ENCODE measurements around the gene DPEP2NB. TPM values are rescaled to one million over a fixed set of nuclear protein-coding genes. Genes with fewer than 3 reads are reported as not detected.

The DPEP2NB gene, protein sequence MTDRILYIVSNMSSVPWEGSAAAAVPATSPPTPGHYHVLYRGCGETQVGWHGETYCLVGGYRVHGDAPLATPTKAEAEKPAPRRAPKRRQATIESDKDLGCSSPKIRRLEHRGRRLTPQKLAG
- polyA plus RNA-seq = not detected

DNA sequence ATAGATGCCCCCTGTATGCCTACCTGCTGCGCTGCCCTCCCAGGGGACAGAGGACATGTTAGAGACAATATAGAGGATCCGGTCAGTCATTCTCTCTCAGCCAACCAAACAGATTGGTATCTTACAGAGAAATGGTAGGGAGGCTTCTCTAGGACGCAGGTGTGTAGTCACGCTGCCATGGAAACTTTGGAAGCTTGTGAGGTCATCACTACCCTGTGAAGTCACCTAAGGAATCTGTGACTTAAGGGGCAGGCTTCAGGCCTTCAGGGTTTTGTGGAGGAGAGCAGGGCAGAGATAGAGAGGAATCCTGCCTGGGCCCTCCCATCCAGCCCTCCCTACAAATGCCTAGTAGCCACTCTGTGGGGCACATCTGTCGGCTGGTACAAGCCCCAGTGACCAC, at the start of gene DPEP2NB:
Gene DPEP2NB, minus strand, starts transcription at position 231 of the 400 bp plus-strand sequence. Its CDS starts 141 bp downstream, at position 90.
- Mint-ChIP-seq H3K9me3 (no peaks in the 10 kb centered on the region), H3K4me3 (no peak within 1 kb of the TSS)

DNA sequence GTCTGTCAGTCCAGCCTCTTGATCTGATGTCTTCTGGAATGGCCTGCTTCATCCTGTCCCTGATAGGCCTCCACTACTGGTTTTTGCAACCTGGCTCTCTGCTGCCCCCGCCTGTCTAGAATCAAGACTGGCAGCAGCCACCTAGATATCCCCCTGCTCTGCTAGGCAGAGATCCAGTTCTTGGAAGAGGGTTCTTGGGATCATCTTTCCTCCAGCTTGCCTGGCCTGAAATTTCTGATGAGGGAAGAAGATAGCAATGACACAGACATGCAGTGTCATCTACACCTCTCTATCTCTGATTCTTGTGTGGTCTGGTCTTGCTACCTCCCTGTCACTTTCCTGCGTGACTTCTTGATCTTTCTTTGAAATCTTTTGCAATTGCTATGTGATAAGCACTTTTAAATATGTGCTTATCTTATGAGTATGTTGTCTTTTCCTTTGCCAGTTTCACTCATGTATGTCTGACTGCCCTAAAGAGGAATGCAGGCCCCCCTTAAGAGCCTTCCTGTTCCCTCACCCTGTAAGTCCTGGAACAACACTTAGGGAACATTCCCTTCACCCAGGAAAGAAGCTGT, 49.2 kb upstream of the DPEP2NB start:
- H3K27me3 Mint-ChIP-seq = no peaks in the 10 kb centered on the region
- H3K4me1 Mint-ChIP-seq = peaks cover 6 to 17% (median 7%) of the 10 kb centered on the region in 3 donors
- peak overlapping the region in 1 of 4 donors; percentile 30 for H3K4me3 Mint-ChIP-seq
- H3K36me3 Mint-ChIP-seq = peaks cover 13% of the 10 kb centered on the region
- no peaks in the 10 kb centered on the region for H3K9me3 Mint-ChIP-seq
- H3K27ac Mint-ChIP-seq = peak overlapping the region in 1 of 3 donors; percentile 39

More for the DNA sequence above, at the start of gene DPEP2NB:
- Mint-ChIP-seq H3K27me3 (no peaks in the 10 kb centered on the region), H3K4me1 (peaks cover 4 to 5% (median 5%) of the 10 kb centered on the region in 3 donors), H3K36me3 (no peaks in the 10 kb centered on the region), H3K27ac (peak within 1 kb of the TSS in 1 of 3 donors; percentile 33)

DNA sequence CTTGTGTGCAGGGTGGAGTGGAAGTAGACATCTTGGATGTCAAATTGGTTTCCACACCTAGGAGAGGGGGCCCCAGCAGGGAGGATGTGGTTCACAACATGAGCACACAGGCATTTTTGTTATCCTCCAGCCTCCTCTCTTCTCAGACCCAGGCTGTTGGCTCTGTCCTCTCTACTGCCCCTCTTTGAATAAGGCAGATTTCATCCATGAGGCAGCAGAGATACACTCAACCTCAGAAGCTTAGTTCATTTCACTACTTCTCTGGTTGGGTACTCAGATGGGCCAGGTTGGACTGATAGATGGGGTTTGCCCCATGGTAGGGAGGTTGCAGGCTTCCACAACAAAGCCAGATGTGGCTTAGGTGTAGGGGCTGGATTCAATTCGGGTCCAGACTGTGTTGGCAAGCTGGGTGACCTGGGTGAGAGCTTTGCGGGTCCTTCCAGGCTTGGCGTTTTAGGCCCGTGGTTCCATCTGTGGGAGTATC, 47.2 kb upstream of the DPEP2NB start:
- peaks cover 3 to 13% (median 6%) of the 10 kb centered on the region in 3 donors for H3K4me1 Mint-ChIP-seq
- H3K27ac Mint-ChIP-seq = no peak overlapping the region
- H3K36me3 Mint-ChIP-seq = peaks cover 13% of the 10 kb centered on the region
- H3K4me3 Mint-ChIP-seq = no peak overlapping the region
- no peaks in the 10 kb centered on the region for H3K27me3 Mint-ChIP-seq
- no peaks in the 10 kb centered on the region for H3K9me3 Mint-ChIP-seq

DNA sequence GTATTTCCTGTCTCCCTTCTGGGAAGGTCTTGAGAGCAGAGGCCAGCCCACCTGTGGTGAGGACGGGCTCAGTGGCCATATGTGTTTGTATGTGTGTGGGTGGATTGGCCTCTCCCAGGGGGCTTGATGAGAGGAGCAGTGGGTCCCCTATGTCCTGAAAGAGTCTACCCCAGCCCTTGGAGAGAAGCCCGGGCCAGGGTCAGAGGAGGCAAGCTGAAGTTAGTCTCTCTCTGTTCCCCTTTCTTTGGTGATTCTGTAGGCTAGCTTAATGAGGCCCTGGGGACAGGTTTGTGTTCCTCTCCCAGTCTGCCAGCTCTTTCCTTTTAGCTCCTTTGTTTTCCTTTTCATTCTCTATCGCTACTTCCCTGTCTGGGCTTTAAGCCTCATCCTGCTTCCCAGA, 45.7 kb upstream of the DPEP2NB start:
- Mint-ChIP-seq H3K27ac (no peak overlapping the region), H3K9me3 (no peaks in the 10 kb centered on the region), H3K4me1 (peaks cover 3 to 12% (median 6%) of the 10 kb centered on the region in 3 donors), H3K27me3 (no peaks in the 10 kb centered on the region), H3K36me3 (peaks cover 11% of the 10 kb centered on the region), H3K4me3 (no peak overlapping the region)

DNA sequence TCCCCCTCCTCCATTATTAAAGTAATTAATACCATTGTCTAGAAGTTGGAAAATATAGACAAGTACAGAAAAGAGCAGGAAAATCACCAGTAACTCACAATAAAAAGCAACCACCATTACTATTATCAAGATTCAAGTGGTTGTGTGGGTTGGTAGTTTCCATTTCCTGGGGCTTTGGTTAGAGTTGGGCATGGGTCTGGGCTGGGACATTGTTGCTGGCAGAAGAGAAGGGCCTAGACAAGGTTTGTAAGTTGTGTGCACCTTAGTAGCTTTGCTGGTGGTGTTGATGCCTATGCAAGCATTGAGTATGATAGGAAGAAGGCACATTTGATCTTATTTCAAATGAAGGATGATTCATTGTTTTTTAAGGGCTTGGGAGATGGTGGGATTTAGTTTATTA, 44.1 kb upstream of the DPEP2NB start:
- no peaks in the 10 kb centered on the region for H3K27me3 Mint-ChIP-seq
- peak overlapping the region in 1 of 4 donors; percentile 34 for H3K4me3 Mint-ChIP-seq
- H3K27ac Mint-ChIP-seq = peak overlapping the region in 1 of 3 donors; percentile 33
- peaks cover 2 to 9% (median 4%) of the 10 kb centered on the region in 3 donors for H3K4me1 Mint-ChIP-seq
- H3K9me3 Mint-ChIP-seq = no peaks in the 10 kb centered on the region
- H3K36me3 Mint-ChIP-seq = peaks cover 10% of the 10 kb centered on the region

DNA sequence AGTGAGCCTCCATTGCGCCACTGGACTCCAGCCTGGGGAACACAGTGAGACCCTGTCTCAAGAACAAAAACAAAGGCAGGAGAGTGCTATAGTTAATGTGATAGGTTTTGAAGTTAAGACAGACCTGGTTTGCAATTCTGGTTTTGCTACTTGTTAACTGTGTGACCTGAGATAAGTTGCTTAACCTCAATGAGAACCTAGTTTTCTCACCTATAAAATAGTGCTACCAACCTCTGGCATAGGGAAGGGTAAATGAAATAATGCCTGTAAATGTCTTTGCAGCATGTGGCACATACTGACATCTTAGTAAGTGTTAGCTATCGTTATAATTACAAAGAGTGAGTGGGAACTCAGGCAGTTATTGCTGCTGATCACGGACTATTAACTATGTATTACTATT, 39.7 kb upstream of the DPEP2NB start:
- H3K36me3 Mint-ChIP-seq = peaks cover 9% of the 10 kb centered on the region
- H3K27me3 Mint-ChIP-seq = no peaks in the 10 kb centered on the region
- H3K27ac Mint-ChIP-seq = no peak overlapping the region
- no peak overlapping the region for H3K4me3 Mint-ChIP-seq
- H3K4me1 Mint-ChIP-seq = peaks cover 5 to 12% (median 8%) of the 10 kb centered on the region in 3 donors
- H3K9me3 Mint-ChIP-seq = no peaks in the 10 kb centered on the region

DNA sequence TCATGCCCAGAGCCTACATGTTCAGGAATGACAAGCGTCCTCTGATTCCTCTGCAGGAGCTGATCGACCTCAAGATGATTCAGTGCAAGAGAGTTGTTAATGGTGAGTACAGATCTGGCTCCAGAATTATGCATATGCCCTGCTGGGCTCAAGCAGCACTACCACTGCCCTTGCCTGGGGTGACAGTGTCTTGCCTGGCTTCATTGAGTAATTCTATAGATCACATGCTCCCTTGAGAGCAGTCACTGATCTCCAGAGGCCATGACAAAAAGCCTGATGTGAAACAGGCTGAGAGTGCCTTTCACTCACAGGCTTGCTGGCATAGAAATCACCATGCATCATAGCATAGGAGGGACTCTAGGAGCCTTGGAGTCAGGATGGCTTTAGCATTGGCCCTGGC, 33.7 kb upstream of the DPEP2NB start:
- Mint-ChIP-seq H3K4me3 (no peak overlapping the region), H3K36me3 (peaks cover 3% of the 10 kb centered on the region), H3K9me3 (no peaks in the 10 kb centered on the region), H3K27ac (no peak overlapping the region), H3K4me1 (peaks cover 13 to 33% (median 29%) of the 10 kb centered on the region in 3 donors), H3K27me3 (no peaks in the 10 kb centered on the region)

DNA sequence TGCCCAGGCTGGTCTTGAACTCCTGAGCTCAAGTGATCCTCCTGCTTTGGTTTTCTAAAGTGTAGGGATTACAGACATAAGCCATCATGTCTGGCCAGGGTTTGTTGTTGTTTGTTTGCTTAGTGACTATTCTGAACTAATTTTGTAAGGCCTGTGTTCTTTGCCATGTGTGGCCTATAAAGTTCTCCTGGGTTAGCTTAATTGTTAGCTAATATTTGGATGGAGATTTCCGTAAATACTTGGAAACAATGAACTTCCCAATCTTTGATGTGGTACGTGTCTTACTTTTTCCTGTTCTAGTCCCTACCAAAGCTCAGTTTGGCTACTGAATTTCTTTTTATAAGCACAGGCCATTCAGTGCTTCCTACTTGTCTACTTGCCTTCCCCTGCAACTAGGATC, 32.3 kb upstream of the DPEP2NB start:
- Mint-ChIP-seq H3K27me3 (no peaks in the 10 kb centered on the region), H3K36me3 (peaks cover 3% of the 10 kb centered on the region), H3K4me3 (no peak overlapping the region), H3K4me1 (peaks cover 20 to 37% (median 33%) of the 10 kb centered on the region in 3 donors), H3K27ac (peak overlapping the region in 1 of 3 donors; percentile 0), H3K9me3 (no peaks in the 10 kb centered on the region)

DNA sequence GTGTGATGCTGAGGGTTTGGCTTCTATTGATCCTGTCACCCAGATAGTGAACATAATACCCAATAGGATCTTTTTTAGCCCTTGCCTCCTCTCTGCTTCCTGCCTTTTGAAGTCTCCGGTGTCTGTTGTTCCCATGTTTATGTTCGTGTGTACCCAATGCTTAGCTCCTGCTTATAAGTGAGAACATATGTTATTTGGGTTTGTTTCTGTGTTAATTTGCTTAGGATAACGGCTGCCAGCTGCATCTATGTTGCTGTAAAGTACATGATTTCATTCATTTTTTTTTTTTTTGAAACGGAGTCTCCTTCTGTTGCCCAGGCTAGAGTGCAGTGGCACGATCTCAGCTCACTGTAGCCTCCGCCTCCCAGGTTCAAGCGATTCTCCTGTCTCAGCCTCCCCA, 30.4 kb upstream of the DPEP2NB start:
- Mint-ChIP-seq H3K9me3 (no peaks in the 10 kb centered on the region), H3K27ac (no peak overlapping the region), H3K4me1 (peaks cover 24 to 44% (median 34%) of the 10 kb centered on the region in 3 donors), H3K4me3 (no peak overlapping the region), H3K36me3 (no peaks in the 10 kb centered on the region), H3K27me3 (no peaks in the 10 kb centered on the region)

DNA sequence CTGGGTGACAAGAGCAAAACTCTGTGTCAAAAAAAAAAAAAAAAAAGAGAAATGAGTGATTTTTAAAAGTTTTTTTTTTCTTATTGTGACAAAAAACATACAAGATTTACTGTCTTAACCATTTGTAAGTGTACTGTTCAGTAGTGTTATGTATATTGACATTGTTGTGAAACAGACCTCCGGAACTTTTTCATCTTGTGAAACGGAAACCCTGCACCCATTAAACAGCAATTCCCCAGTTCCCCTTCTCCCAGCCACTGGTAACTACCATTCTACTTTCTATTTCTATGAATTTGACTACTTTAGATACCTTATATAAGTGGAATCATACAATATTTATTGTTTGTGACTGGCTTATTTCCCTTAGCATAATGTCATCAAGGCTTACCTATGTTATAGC, 26.1 kb upstream of the DPEP2NB start:
- Mint-ChIP-seq H3K27me3 (no peaks in the 10 kb centered on the region), H3K27ac (peak overlapping the region; percentile 19 to 81 (median 52)), H3K4me1 (peaks cover 35 to 47% (median 36%) of the 10 kb centered on the region in 3 donors), H3K9me3 (no peaks in the 10 kb centered on the region), H3K36me3 (peaks cover 2% of the 10 kb centered on the region), H3K4me3 (peak overlapping the region in 3 of 4 donors; percentile 71 to 79 (median 77))

DNA sequence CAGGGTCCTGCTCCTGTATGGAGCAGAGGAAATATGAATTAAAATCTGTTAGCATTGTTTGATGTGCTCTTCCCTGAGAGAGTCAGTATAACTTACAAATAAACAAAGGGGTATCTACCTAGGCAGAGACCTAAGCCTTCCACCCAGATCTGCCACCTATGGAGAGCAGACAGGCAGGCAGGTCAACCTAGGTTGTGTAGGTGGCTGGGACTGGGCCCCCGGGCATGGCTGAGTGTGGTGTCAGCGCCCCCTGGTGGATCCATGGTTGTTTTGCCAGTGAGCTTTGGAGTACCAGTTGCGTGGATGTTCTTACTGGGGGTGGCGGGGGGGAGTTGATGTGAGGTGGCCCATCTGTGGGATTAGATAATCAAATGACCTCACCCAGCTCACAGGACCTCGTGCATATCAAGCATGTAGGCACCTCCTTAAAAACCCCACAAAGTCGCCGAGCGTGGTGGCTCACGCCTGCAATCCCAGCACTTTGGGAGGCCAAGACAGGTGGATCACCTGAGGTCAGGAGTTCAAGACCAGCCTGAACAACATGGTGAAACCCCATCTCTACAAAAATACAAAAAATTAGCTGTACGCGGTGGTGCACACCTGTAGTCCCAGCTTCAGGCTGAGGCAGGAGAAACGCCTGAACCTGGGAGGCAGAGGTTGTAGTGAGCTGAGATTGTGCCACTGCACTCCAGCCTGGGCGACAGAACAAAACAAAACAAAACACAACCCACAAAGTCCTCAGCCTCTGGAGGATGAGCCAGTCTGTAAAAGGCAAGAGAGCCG, 25.0 kb upstream of the DPEP2NB start:
- Mint-ChIP-seq H3K36me3 (peaks cover 2% of the 10 kb centered on the region), H3K4me1 (peaks cover 33 to 45% (median 38%) of the 10 kb centered on the region in 3 donors)

DNA sequence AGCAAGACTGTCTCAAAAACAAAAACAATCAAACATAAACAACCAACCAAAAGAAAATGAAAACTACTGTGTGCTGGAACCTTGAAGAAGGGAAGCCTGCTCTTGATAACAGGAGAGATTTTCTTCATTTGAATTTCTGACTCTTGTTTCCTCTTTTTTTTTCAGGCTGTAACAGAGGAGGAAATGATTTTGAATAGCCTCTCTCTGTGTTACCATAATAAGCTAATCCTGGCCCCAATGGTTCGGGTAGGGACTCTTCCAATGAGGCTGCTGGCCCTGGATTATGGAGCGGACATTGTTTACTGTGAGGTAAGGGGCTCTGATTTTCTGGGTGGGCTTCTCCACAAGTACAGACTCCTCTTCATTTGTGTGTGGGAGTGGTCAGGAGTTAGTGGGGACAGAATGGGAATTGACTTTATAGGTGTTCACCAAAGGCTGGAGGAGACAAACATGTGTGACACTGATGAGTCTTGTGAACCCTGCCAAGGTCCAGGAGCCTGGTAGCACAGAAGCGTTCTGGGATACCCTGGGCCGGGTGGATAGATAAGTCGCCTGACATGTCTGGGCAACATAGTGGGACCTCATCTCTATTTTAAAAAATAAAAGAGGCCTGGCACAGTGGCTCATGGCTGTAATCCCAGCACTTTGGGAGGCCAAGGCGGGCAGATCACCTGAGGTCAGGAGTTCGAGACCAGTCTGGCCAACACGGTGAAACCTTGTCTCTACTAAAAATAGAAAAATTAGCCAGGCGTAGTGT, 22.3 kb upstream of the DPEP2NB start:
- peaks cover 2% of the 10 kb centered on the region for H3K36me3 Mint-ChIP-seq
- peaks cover 29 to 35% (median 31%) of the 10 kb centered on the region in 3 donors for H3K4me1 Mint-ChIP-seq
- H3K9me3 Mint-ChIP-seq = no peaks in the 10 kb centered on the region
- no peaks in the 10 kb centered on the region for H3K27me3 Mint-ChIP-seq
- H3K27ac Mint-ChIP-seq = peak overlapping the region; percentile 93 to 97 (median 95)
- peak overlapping the region; percentile 94 to 99 (median 98) for H3K4me3 Mint-ChIP-seq

More for the DNA sequence above, 25.0 kb upstream of the DPEP2NB start:
- no peaks in the 10 kb centered on the region for H3K9me3 Mint-ChIP-seq
- peak overlapping the region; percentile 77 to 99 (median 88) for H3K4me3 Mint-ChIP-seq
- no peaks in the 10 kb centered on the region for H3K27me3 Mint-ChIP-seq
- H3K27ac Mint-ChIP-seq = peak overlapping the region; percentile 23 to 41 (median 37)

DNA sequence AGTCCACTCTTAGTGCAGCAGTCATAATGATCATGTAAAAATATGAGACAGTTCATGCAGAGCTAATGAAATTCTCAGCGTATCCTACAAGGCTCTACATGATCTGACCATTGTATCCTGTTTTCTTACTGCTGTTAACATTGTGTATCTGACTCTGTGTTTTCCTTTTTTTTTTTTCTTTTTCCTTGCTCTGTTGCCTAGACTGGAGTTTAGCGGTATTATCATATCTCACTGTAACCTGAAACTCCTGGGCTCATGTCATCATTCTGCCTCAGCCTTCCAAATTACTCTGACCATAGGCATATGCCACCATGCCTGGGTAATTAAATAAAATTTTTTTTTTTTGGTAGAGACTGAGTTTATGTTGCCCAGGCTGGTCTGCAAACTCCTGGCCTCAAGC, 19.5 kb upstream of the DPEP2NB start:
- Mint-ChIP-seq H3K27me3 (no peaks in the 10 kb centered on the region), H3K36me3 (peaks cover 2% of the 10 kb centered on the region), H3K4me1 (peaks cover 22 to 25% (median 24%) of the 10 kb centered on the region in 3 donors), H3K4me3 (no peak overlapping the region), H3K9me3 (no peaks in the 10 kb centered on the region), H3K27ac (no peak overlapping the region)

DNA sequence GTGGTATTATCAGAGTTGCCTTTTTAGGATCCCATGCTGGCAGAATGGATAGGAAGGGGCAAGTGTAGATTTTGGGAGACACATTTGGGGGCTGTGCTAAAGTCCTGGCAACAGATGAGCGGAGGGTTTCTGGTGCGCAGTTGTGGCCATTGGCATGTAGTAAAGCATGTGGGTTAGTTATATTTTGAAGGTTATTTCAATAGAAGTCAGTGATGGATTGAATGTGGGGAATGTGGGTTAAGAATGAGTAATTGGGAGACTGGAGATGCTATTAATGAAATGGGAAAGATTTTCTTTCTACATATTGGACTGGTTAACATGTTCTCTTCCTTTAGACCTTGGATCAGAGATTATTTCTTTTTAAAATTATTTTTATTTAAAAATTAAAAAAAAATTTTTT, 17.4 kb upstream of the DPEP2NB start:
- no peak overlapping the region for H3K27ac Mint-ChIP-seq
- H3K27me3 Mint-ChIP-seq = no peaks in the 10 kb centered on the region
- H3K4me1 Mint-ChIP-seq = peaks cover 15 to 17% (median 16%) of the 10 kb centered on the region in 3 donors
- peak overlapping the region in 1 of 4 donors; percentile 19 for H3K4me3 Mint-ChIP-seq
- no peaks in the 10 kb centered on the region for H3K36me3 Mint-ChIP-seq
- no peaks in the 10 kb centered on the region for H3K9me3 Mint-ChIP-seq
